ENCODE measurements around the gene RNF38. TPM values are rescaled to one million over a fixed set of nuclear protein-coding genes. Genes with fewer than 3 reads are reported as not detected.
A peak's percentile ranks its signal among the peaks of the same experiment; 100 is the strongest.
"Not testable (repeated sequence)": the region's sequence is repeated elsewhere in the genome, so short reads cannot be mapped to it uniquely, and the experiment has no call there.

Gene RNF38
- total and polyA plus RNA-seq, 4 donors = 7.6 to 41.0 (median 25.6) TPM

GRCh38 chr9:36325081-36325828, 74.8 kb downstream of the RNF38 start:
- Histone ChIP-seq H3K36me3 (ENCODE audit: control insufficient read depth in 4 of 4, insufficient read depth in 4 of 4, low read length in 4 of 4) (no peaks in the 10 kb centered on the region), H3K4me3 (no peak overlapping the region), H3K4me1 (ENCODE audit: control insufficient read depth in 5 of 5, insufficient read depth in 5 of 5, low read length in 5 of 5) (peaks cover 0 to 5% (median 0%) of the 10 kb centered on the region in 5 donors), H3K27me3 (ENCODE audit: control insufficient read depth in 3 of 3, insufficient read depth in 3 of 3, low read length in 2 of 3) (no peaks in the 10 kb centered on the region), H3K9ac (ENCODE audit: insufficient read depth in 1 of 2, low read length in 2 of 2) (no peak overlapping the region), H3K9me3 (ENCODE audit: control insufficient read depth in 4 of 4, insufficient read depth in 3 of 4, low read length in 3 of 4) (no peaks in the 10 kb centered on the region), H3K27ac (ENCODE audit: low read depth in 1 of 2, low read length in 1 of 2) (no peak overlapping the region)
- no peak for ATAC-seq (ENCODE audit: insufficient read depth, low FRiP score)
- no peak for TF ChIP-seq CTCF (IDR thresholded peaks at IDR 0.05; ENCODE audit: control extremely low read depth, extremely low read depth)
- peak in 1 of 3 donors; percentile 48 for DNase-seq
- WGBS, 2 donors = 78 to 86% methylated on average over 24 of the region's 24 CpGs

- Histone ChIP-seq H3K9ac (ENCODE audit: insufficient read depth in 1 of 2, low read length in 2 of 2) (no peak overlapping the region), H3K4me3 (no peak overlapping the region), H3K36me3 (ENCODE audit: control insufficient read depth in 4 of 4, insufficient read depth in 4 of 4, low read length in 4 of 4) (no peaks in the 10 kb centered on the region), H3K4me1 (ENCODE audit: control insufficient read depth in 5 of 5, insufficient read depth in 5 of 5, low read length in 5 of 5) (peaks cover 0 to 11% (median 4%) of the 10 kb centered on the region in 5 donors), H3K9me3 (ENCODE audit: control insufficient read depth in 4 of 4, insufficient read depth in 3 of 4, low read length in 3 of 4) (no peaks in the 10 kb centered on the region), H3K27ac (ENCODE audit: low read depth in 1 of 2, low read length in 1 of 2) (no peak overlapping the region), H3K27me3 (ENCODE audit: control insufficient read depth in 3 of 3, insufficient read depth in 3 of 3, low read length in 2 of 3) (no peaks in the 10 kb centered on the region)
- 91 to 95% methylated on average over 12 of the region's 12 CpGs for WGBS, 2 donors
- TF ChIP-seq CTCF (IDR thresholded peaks at IDR 0.05; ENCODE audit: control extremely low read depth, extremely low read depth) = no peak
- DNase-seq (no peak), ATAC-seq (ENCODE audit: insufficient read depth, low FRiP score) (no peak)
Observed at GRCh38 chr9:36323926-36324325, 76.1 kb downstream of the RNF38 start.

- Histone ChIP-seq H3K36me3 (ENCODE audit: control insufficient read depth in 4 of 4, insufficient read depth in 4 of 4, low read length in 4 of 4) (no peaks in the 10 kb centered on the region), H3K4me1 (ENCODE audit: control insufficient read depth in 5 of 5, insufficient read depth in 5 of 5, low read length in 5 of 5) (peaks cover 0 to 13% (median 3%) of the 10 kb centered on the region in 5 donors), H3K9ac (ENCODE audit: insufficient read depth in 1 of 2, low read length in 2 of 2) (no peak overlapping the region), H3K27me3 (ENCODE audit: control insufficient read depth in 3 of 3, insufficient read depth in 3 of 3, low read length in 2 of 3) (no peaks in the 10 kb centered on the region), H3K27ac (ENCODE audit: low read depth in 1 of 2, low read length in 1 of 2) (no peak overlapping the region), H3K9me3 (ENCODE audit: control insufficient read depth in 4 of 4, insufficient read depth in 3 of 4, low read length in 3 of 4) (no peaks in the 10 kb centered on the region), H3K4me3 (no peak overlapping the region)
- no peak for DNase-seq
- no peak for ATAC-seq (ENCODE audit: insufficient read depth, low FRiP score)
- TF ChIP-seq CTCF (IDR thresholded peaks at IDR 0.05; ENCODE audit: control extremely low read depth, extremely low read depth) = no peak
- WGBS, 2 donors = 58 to 63% methylated on average over 3 of the region's 3 CpGs
Observed at GRCh38 chr9:36322462-36322861, 77.6 kb downstream of the RNF38 start.

- not testable (repeated sequence) for H3K36me3 ChIP-seq (ENCODE audit: control insufficient read depth in 4 of 4, insufficient read depth in 4 of 4, low read length in 4 of 4); H3K4me3 ChIP-seq; H3K27me3 ChIP-seq (ENCODE audit: control insufficient read depth in 3 of 3, insufficient read depth in 3 of 3, low read length in 2 of 3); H3K9me3 ChIP-seq (ENCODE audit: control insufficient read depth in 4 of 4, insufficient read depth in 3 of 4, low read length in 3 of 4); DNase-seq; ATAC-seq (ENCODE audit: insufficient read depth, low FRiP score); H3K9ac ChIP-seq (ENCODE audit: insufficient read depth in 1 of 2, low read length in 2 of 2); H3K27ac ChIP-seq (ENCODE audit: low read depth in 1 of 2, low read length in 1 of 2)
- WGBS, 2 donors = 92 to 95% methylated on average over 4 of the region's 4 CpGs
- H3K4me1 ChIP-seq (ENCODE audit: control insufficient read depth in 5 of 5, insufficient read depth in 5 of 5, low read length in 5 of 5) = peaks cover 0 to 13% (median 0%) of the 10 kb centered on the region in 5 donors
Observed at GRCh38 chr9:36321903-36322302, 78.2 kb downstream of the RNF38 start.

Data from lung (tissue), 12 donors.